Neuronal stem cell (in vitro differentiated cells): ENCODE results near the gene ARRDC1.

Experiments used
- DNase-seq: peaks from one replicate; pipeline ENCODE4 v3.0.0-alpha.2; 2013; ENCODE audit warnings: low spot score
- H2AFZ ChIP-seq: one replicate; pipeline ENCODE4 v1.6.1; 2013; ENCODE audit warnings: mild to moderate bottlenecking, low read length, inconsistent platforms
- H2AK5ac ChIP-seq: 2 replicates; pipeline ENCODE4 v1.6.1; 2013; ENCODE audit warnings: low read depth, mild to moderate bottlenecking, inconsistent platforms, low read length, moderate library complexity, mixed read lengths
- H2BK120ac ChIP-seq: 2 replicates; pipeline ENCODE4 v1.6.1; 2013; ENCODE audit warnings: low read depth, mild to moderate bottlenecking, inconsistent platforms, low read length, moderate library complexity, mixed read lengths
- H2BK12ac ChIP-seq: one replicate; pipeline ENCODE4 v1.6.1; 2013; ENCODE audit warnings: low read length, inconsistent platforms
- H2BK15ac ChIP-seq: 2 replicates; pipeline ENCODE4 v1.6.1; 2013; ENCODE audit warnings: mild to moderate bottlenecking, low read length, inconsistent platforms, mixed read lengths
- H2BK5ac ChIP-seq: one replicate; pipeline ENCODE4 v1.6.1; 2013; ENCODE audit warnings: inconsistent platforms, mild to moderate bottlenecking, low read length, moderate library complexity
- H3K14ac ChIP-seq: one replicate; pipeline ENCODE4 v1.6.1; 2013; ENCODE audit warnings: low read length, inconsistent platforms
- H3K18ac ChIP-seq: 2 replicates; pipeline ENCODE4 v1.6.1; 2013; ENCODE audit warnings: low read length, inconsistent platforms
- H3K23ac ChIP-seq: 2 replicates; pipeline ENCODE4 v1.6.1; 2013; ENCODE audit warnings: low read depth, mild to moderate bottlenecking, mixed read lengths, low read length, inconsistent platforms; ENCODE audit not compliant: poor library complexity
- H3K27ac ChIP-seq: replicated peaks from 3 replicates; pipeline ENCODE4 v1.5.1; 2013; ENCODE audit warnings: low read length, inconsistent platforms
- H3K27me3 ChIP-seq, 3 experiments: 2 replicates each; pipeline ENCODE4 v1.6.1; 2013; ENCODE audit warnings: low read length in 3 of 3, mild to moderate bottlenecking in 2 of 3, inconsistent platforms in 1 of 3, low read depth in 1 of 3, mixed read lengths in 1 of 3, moderate library complexity in 1 of 3; ENCODE audit not compliant: control insufficient read depth in 3 of 3, insufficient read depth in 3 of 3
- H3K36me3 ChIP-seq, 2 donors: replicated peaks in 1 of 2; 2 replicates each; pipeline ENCODE4 v1.6.1; 2013; ENCODE audit warnings: low read length in 2 of 2; ENCODE audit not compliant: control insufficient read depth in 2 of 2, insufficient read depth in 2 of 2
- H3K4ac ChIP-seq: 2 replicates; pipeline ENCODE4 v1.6.1; 2013; ENCODE audit warnings: inconsistent platforms, mild to moderate bottlenecking, low read length, moderate library complexity
- H3K4me1 ChIP-seq, 2 donors: 1 replicate in 1 of 2; 2 replicates in 1 of 2; pipeline ENCODE4 v1.6.1; 2013; ENCODE audit warnings: low read length in 2 of 2, low read depth in 1 of 2; ENCODE audit not compliant: control insufficient read depth in 2 of 2, insufficient read depth in 1 of 2
- H3K4me2 ChIP-seq: one replicate; pipeline ENCODE4 v1.6.1; 2013; ENCODE audit warnings: mild to moderate bottlenecking, low read length, inconsistent platforms; ENCODE audit not compliant: insufficient read depth, poor library complexity, severe bottlenecking
- H3K4me3 ChIP-seq, 2 donors: 2 replicates each; pipeline ENCODE4 v1.5.1; 2013; ENCODE audit warnings: low read length in 2 of 2, mild to moderate bottlenecking in 2 of 2, inconsistent platforms in 1 of 2, moderate library complexity in 1 of 2
- H3K79me1 ChIP-seq: one replicate; pipeline ENCODE4 v1.6.1; 2013; ENCODE audit warnings: low read depth, mild to moderate bottlenecking, inconsistent platforms, low read length, moderate library complexity
- H3K9ac ChIP-seq: one replicate; pipeline ENCODE4 v1.6.1; 2013; ENCODE audit warnings: mild to moderate bottlenecking, low read depth, low read length, inconsistent platforms; ENCODE audit not compliant: poor library complexity
- H3K9me3 ChIP-seq, 2 donors: replicated peaks in 1 of 2; 2 replicates each; pipeline versions ENCODE3 to v1.6.1; 2013; ENCODE audit warnings: low read length in 2 of 2, mild to moderate bottlenecking in 2 of 2, inconsistent platforms in 1 of 2, low read depth in 1 of 2, mixed read lengths in 1 of 2, moderate library complexity in 1 of 2; ENCODE audit not compliant: control insufficient read depth in 2 of 2, insufficient read depth in 1 of 2
- H4K8ac ChIP-seq: one replicate; pipeline ENCODE4 v1.6.1; 2013; ENCODE audit warnings: low read depth, mild to moderate bottlenecking, inconsistent platforms, low read length, moderate library complexity
- H4K91ac ChIP-seq: one replicate; pipeline ENCODE4 v1.6.1; 2013; ENCODE audit warnings: low read length, low read depth, mild to moderate bottlenecking, inconsistent platforms; ENCODE audit not compliant: poor library complexity
- WGBS, 2 donors: extraction: QIAGEN DNeasy Blood & Tissue Kit; methylation state at CpG; one replicate each; pipeline ENCODE4 v1.1.7; 2013; ENCODE audit warnings: missing lambda C conversion rate in 2 of 2, mixed read lengths in 1 of 2; ENCODE audit not compliant: insufficient read length in 2 of 2, insufficient replicate concordance in 1 of 2; ENCODE audit errors: extremely low coverage in 2 of 2; 5-methylcytosine and 5-hydroxymethylcytosine counted together

ARRDC1 gene

DNA sequence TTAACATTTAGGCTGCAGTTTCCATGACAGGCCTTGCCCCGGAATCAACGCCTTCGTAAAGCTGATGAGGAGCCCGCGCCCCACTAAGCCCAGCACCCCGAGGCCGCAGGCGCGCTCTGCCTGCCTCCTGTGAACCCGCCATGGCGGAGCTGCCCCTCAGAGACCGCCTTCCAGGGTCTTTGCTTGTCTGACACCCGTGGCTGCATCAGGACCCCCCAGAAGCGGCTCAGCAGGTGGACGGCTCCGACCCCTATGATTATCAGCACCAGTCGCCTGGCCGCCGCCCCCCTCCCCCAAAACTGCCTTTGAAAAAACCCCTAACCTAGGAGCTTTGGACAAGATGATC lies 26.3 kb upstream of the ARRDC1 start:
- peak overlapping the region; percentile 42 to 100 for H3K4me3 ChIP-seq

DNA sequence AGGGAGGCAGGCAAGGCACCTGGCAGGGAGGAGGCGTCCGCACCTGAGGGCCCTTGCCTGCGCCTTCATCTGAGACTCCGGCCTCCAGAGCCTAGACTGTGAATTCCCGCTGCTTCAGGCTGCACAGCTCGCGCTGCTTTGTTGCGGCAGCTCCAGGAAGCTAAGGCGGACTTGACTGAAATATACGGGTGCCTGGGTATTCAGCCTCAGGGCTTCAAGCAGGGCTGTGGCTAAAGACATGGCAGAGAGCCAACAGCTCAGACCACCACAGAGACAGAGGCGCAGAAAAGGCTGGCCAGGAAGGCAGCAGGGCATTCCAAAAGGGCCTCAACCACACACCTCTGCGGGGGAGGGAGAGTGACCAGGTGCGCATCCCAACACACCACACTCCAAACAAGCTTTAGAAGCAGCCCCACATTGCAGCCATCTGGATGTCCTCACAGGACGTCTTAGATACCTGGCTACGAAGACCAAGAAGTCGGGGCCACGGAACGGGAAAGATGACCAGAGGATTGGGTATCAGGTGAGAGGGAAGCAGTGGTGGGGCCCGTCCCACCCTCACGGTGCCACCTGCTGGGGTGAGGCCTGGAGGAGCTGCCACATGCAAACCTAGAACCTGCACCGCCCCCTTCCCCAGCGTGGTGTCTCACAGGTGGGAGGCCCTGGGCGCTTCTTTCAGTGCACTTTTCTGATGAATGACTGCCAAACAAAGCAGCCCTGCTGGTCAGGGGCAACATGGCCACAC lies 25.1 kb upstream of the ARRDC1 start:
- no peak overlapping the region for H3K23ac ChIP-seq

More for the DNA sequence above, 26.3 kb upstream of the ARRDC1 start:
- peak overlapping the region; percentile 67 for H3K4me2 ChIP-seq
- peaks cover 6 to 8% of the 10 kb centered on the region in 2 donors for H3K4me1 ChIP-seq
- no peak overlapping the region for H2BK5ac ChIP-seq
- H3K14ac ChIP-seq, result no peak overlapping the region
- WGBS, 2 donors, result no CpG with 5 or more reads among the region's 19 CpGs
- no peak for DNase-seq
- peak overlapping the region; percentile 97 for H2AFZ ChIP-seq
- peaks cover 45 to 69% of the 10 kb centered on the region in 2 donors for H3K36me3 ChIP-seq
- H4K8ac ChIP-seq, result no peak overlapping the region
- H3K9me3 ChIP-seq, result no peaks in the 10 kb centered on the region
- H2BK15ac ChIP-seq, result no peak overlapping the region
- H3K4ac ChIP-seq, result no peak overlapping the region
- peak overlapping the region; percentile 34 for H3K9ac ChIP-seq
- H3K18ac ChIP-seq, result peak overlapping the region; percentile 91
- peak overlapping the region; percentile 54 for H3K27ac ChIP-seq
- H3K79me1 ChIP-seq, result peaks cover 8% of the 10 kb centered on the region
- peak overlapping the region; percentile 75 for H3K23ac ChIP-seq
- peak overlapping the region; percentile 87 for H2AK5ac ChIP-seq
- H3K27me3 ChIP-seq, result no peaks in the 10 kb centered on the region
- no peak overlapping the region for H4K91ac ChIP-seq
- no peak overlapping the region for H2BK12ac ChIP-seq
- no peak overlapping the region for H2BK120ac ChIP-seq

DNA sequence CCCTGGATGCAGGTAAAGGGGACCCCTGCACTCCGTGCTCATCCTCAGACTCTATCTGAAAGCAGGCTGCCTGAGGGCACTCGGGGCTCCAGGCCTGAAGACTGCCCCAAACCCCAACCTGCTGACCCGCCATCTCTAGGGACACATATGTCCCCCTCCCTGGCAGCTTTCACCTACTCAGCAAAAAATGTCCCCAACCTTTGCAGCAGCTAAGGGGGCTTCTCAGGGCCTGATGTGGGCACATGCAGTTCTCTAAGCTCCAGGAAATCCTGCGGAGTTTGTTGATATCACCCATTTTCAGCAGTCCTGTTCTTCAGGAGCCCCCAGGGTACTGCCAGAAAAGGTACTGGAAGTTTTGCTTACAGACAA lies 24.5 kb upstream of the ARRDC1 start:
- no peak overlapping the region for H3K27ac ChIP-seq
- no peak overlapping the region for H3K4me2 ChIP-seq
- no peak overlapping the region for H2BK120ac ChIP-seq
- no peak overlapping the region for H2AFZ ChIP-seq
- no peak overlapping the region for H3K14ac ChIP-seq
- H3K18ac ChIP-seq, result no peak overlapping the region
- H3K9ac ChIP-seq, result no peak overlapping the region
- WGBS, 2 donors, result no CpG with 5 or more reads among the region's 4 CpGs
- no peak overlapping the region for H3K23ac ChIP-seq
- no peak overlapping the region for H4K91ac ChIP-seq
- H3K4me1 ChIP-seq, result peaks cover 6 to 8% of the 10 kb centered on the region in 2 donors
- H4K8ac ChIP-seq, result no peak overlapping the region
- no peak overlapping the region for H2BK12ac ChIP-seq
- H3K4ac ChIP-seq, result no peak overlapping the region
- no peak overlapping the region for H2BK15ac ChIP-seq
- no peaks in the 10 kb centered on the region for H3K27me3 ChIP-seq
- peaks cover 39 to 69% of the 10 kb centered on the region in 2 donors for H3K36me3 ChIP-seq
- H2BK5ac ChIP-seq, result no peak overlapping the region
- no peak overlapping the region for H3K4me3 ChIP-seq
- DNase-seq, result no peak
- peaks cover 9% of the 10 kb centered on the region for H3K79me1 ChIP-seq
- H3K9me3 ChIP-seq, result no peaks in the 10 kb centered on the region
- H2AK5ac ChIP-seq, result no peak overlapping the region

More for the DNA sequence above, 25.1 kb upstream of the ARRDC1 start:
- WGBS, 2 donors, result no CpG with 5 or more reads among the region's 23 CpGs
- Histone ChIP-seq H2BK12ac (no peak overlapping the region), H3K4ac (no peak overlapping the region), H3K18ac (no peak overlapping the region), H3K27me3 (no peaks in the 10 kb centered on the region), H4K91ac (no peak overlapping the region), H3K4me3 (no peak overlapping the region), H3K79me1 (peaks cover 10% of the 10 kb centered on the region), H2AK5ac (no peak overlapping the region), H2AFZ (no peak overlapping the region), H3K27ac (no peak overlapping the region), H2BK5ac (no peak overlapping the region), H2BK15ac (no peak overlapping the region), H3K9ac (no peak overlapping the region), H3K4me1 (peaks cover 6 to 8% of the 10 kb centered on the region in 2 donors), H3K36me3 (peaks cover 40 to 69% of the 10 kb centered on the region in 2 donors), H4K8ac (no peak overlapping the region), H3K4me2 (no peak overlapping the region), H3K9me3 (no peaks in the 10 kb centered on the region), H3K14ac (no peak overlapping the region), H2BK120ac (no peak overlapping the region)
- DNase-seq, result no peak

DNA sequence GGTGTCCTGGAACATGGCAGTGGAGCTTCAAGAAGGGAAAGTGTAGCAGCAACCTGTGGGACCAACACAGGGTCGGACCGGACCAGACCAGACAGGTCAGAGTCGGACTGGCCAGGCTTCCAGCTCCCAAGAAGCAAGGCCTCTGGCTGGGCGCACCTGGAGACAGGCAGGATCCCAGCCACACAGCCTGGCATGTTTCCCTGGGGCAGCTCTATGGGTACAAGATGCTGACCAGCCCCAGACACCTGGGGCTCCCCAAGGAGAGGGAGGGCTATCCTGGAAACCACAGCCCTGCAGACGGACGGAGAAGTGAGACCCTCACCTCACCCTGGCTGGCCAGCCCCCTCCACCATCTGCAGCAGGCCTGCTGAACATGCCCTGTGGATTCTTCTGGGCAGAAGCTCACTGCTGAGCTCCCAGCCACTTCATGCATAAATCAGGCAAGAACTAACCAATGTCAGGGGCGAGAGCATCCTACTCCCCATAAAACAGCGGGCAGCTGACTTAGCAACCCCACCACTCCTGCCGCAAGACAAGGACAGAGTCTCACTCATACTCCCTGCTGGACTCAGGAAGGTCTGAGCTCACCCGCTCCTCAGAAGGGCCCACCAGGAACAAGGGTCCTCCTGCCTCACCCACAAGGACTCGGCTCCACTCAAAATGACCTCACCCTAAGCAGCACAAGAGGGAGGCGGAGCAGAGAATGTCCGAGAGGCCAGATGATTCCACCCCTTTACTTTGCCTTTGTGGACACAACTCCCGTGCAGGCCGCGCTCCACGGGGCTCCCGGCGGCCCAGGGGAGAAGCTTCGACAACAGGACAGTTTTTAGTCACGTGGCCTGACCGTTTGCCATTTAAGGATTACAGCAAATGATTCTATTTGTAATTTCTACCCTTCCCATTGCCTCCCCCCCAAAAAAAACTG lies 23.9 kb upstream of the ARRDC1 start:
- H2BK15ac ChIP-seq, result no peak overlapping the region
- H3K36me3 ChIP-seq, result peaks cover 44 to 70% of the 10 kb centered on the region in 2 donors
- H3K23ac ChIP-seq, result peak overlapping the region; percentile 57

More for the DNA sequence above, 23.9 kb upstream of the ARRDC1 start:
- Histone ChIP-seq H3K4ac (no peak overlapping the region), H2AK5ac (no peak overlapping the region), H3K27me3 (no peaks in the 10 kb centered on the region), H3K18ac (no peak overlapping the region), H3K27ac (no peak overlapping the region), H3K14ac (no peak overlapping the region), H3K4me1 (peaks cover 6 to 8% of the 10 kb centered on the region in 2 donors), H2AFZ (no peak overlapping the region), H4K8ac (peak overlapping the region; percentile 30), H3K79me1 (peaks cover 9% of the 10 kb centered on the region), H3K9ac (no peak overlapping the region), H4K91ac (no peak overlapping the region), H2BK12ac (no peak overlapping the region), H2BK120ac (no peak overlapping the region), H3K9me3 (no peaks in the 10 kb centered on the region), H3K4me3 (no peak overlapping the region), H3K4me2 (no peak overlapping the region), H2BK5ac (no peak overlapping the region)
- WGBS, 2 donors, result no CpG with 5 or more reads among the region's 22 CpGs
- DNase-seq, result no peak
